ENCODE results near the gene DOC2A.

- TF ChIP-seq CTCF (IDR thresholded peaks at IDR 0.05) (no peak), POLR2A (IDR thresholded peaks at IDR 0.05) (no peak), POLR2AphosphoS5 (IDR thresholded peaks at IDR 0.05) (no peak)
Measured at GRCh38 chr16:30010844-30011713, at the start of gene DOC2A.
